ENCODE data around the gene APEX1.
A peak's percentile ranks its signal among the peaks of the same experiment; 100 is the strongest.
"Not testable (repeated sequence)": the region's sequence is repeated elsewhere in the genome, so short reads cannot be mapped to it uniquely, and the experiment has no call there.

The APEX1 gene

DNA sequence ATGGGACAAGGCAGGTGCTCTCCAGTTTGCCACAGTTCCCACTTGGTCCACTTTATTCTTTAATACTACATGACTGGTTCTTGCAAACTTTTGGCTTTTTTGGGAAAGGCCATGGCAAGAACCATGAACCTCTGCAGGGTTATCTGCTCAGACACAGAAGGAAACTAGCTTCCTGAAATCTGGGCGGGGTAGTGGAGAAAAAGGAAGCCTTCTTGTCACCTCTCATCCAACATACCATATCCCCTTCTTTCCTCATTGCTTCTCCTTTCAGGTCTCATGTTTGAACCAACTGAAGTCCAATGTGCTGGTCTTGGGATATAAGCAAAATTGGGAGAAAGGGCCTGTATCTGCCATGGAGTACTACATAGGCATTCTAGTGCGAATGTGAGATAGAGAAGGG, 13.6 kb upstream of the APEX1 start:
- POLR2A ChIA-PET: interaction anchor here (1.0 kb wide), 1 partner anchor 28 kb away, joined by 3 read pairs; the partner anchor contains the start of gene PNP
- CTCF ChIA-PET: interaction anchor here (0.8 to 3.0 kb wide), 5 partner anchors 8 to 89 kb away, joined by 3 to 13 read pairs (median 4); no protein-coding TSS in a partner anchor
- no peak for DNase-seq (ENCODE audit: extremely low spot score)
- TF ChIP-seq, protein P1, sequence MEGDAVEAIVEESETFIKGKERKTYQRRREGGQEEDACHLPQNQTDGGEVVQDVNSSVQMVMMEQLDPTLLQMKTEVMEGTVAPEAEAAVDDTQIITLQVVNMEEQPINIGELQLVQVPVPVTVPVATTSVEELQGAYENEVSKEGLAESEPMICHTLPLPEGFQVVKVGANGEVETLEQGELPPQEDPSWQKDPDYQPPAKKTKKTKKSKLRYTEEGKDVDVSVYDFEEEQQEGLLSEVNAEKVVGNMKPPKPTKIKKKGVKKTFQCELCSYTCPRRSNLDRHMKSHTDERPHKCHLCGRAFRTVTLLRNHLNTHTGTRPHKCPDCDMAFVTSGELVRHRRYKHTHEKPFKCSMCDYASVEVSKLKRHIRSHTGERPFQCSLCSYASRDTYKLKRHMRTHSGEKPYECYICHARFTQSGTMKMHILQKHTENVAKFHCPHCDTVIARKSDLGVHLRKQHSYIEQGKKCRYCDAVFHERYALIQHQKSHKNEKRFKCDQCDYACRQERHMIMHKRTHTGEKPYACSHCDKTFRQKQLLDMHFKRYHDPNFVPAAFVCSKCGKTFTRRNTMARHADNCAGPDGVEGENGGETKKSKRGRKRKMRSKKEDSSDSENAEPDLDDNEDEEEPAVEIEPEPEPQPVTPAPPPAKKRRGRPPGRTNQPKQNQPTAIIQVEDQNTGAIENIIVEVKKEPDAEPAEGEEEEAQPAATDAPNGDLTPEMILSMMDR (IDR thresholded peaks at IDR 0.05; ENCODE audit: control extremely low read depth, extremely low read depth, low read depth, missing control alignments): no peak

DNA sequence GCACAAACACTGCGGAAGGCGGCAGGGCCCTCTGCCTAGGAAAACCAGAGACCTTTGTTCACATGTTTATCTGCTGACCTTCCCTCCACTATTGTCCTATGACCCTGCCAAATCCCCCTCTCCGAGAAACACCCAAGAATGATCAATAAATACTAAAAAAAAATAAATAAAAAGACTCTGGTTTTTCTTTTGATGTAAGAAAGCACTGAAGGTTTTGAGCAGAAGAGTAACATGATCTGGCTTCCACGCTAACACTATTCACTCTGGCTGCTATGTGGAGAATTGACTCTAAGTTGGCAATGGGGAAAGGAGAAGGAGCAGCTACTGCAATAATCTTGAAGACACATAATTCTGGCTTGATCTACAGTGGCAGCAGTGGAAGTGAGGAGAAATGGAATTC, 11.4 kb upstream of the APEX1 start:
- POLR2A ChIA-PET: not testable (repeated sequence)

DNA sequence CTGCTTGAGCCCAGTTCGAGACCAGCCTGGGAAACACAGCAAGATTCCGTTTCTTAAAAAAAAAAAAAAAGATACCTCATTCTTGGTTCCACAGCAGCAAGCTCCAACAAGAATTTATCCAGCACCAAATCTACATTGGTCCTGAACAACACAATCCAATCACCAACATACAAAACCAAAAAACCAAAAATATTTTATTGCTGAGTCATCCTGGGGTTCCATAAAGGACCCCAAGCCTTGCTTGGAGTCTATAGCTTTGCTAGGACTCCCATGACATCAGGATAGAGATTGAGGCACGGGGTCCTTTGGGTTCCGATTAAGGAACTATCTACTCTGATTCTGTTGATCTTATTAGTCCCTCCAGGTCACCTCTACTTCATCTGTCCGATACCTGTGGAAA, 8.1 kb upstream of the APEX1 start:
- TF ChIP-seq, protein P1 (IDR thresholded peaks at IDR 0.05; ENCODE audit: control extremely low read depth, extremely low read depth, low read depth, missing control alignments): no peak
- no peak for DNase-seq (ENCODE audit: extremely low spot score)
- POLR2A ChIA-PET: no interaction called here
- CTCF ChIA-PET: interaction anchor here (1.8 to 1.9 kb wide), 2 partner anchors 8 to 32 kb away, joined by 5 to 7 read pairs; partner anchors contain the start of genes APEX1 and OSGEP

More for the DNA sequence above, 11.4 kb upstream of the APEX1 start:
- DNase-seq (ENCODE audit: extremely low spot score): not testable (repeated sequence)
- CTCF ChIA-PET: interaction anchor here (1.3 to 1.4 kb wide), 2 partner anchors 20 to 28 kb away, joined by 5 read pairs; no protein-coding TSS in a partner anchor

DNA sequence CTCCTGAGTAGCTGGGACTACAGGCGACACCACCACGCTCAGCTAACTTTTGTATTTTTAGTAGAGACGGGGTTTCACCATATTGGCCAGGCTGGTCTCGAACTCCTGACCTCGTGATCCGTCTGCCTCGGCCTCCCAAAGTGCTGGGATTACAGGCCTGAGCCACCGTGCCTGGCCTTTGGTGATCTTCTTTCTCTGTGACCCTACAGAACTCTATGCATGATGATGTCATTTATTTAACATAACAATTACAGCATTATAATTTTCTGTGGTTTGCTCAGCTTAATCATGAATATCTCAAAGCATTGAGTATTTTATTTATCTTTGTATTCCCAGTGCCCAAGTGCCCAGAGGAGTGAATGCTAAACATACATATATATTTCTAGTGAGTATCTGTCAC, 2.2 kb upstream of the APEX1 start:
- ChIA-PET POLR2A (interaction anchor here (1.5 kb wide), 1 partner anchor 17 kb away, joined by 8 read pairs; no protein-coding TSS in a partner anchor), CTCF (interaction anchor here (1.1 to 5.4 kb wide), 3 partner anchors 8 to 109 kb away, joined by 3 to 39 read pairs (median 3); partner anchors contain the start of gene PARP2)
- not testable (repeated sequence) for DNase-seq (ENCODE audit: extremely low spot score)

DNA sequence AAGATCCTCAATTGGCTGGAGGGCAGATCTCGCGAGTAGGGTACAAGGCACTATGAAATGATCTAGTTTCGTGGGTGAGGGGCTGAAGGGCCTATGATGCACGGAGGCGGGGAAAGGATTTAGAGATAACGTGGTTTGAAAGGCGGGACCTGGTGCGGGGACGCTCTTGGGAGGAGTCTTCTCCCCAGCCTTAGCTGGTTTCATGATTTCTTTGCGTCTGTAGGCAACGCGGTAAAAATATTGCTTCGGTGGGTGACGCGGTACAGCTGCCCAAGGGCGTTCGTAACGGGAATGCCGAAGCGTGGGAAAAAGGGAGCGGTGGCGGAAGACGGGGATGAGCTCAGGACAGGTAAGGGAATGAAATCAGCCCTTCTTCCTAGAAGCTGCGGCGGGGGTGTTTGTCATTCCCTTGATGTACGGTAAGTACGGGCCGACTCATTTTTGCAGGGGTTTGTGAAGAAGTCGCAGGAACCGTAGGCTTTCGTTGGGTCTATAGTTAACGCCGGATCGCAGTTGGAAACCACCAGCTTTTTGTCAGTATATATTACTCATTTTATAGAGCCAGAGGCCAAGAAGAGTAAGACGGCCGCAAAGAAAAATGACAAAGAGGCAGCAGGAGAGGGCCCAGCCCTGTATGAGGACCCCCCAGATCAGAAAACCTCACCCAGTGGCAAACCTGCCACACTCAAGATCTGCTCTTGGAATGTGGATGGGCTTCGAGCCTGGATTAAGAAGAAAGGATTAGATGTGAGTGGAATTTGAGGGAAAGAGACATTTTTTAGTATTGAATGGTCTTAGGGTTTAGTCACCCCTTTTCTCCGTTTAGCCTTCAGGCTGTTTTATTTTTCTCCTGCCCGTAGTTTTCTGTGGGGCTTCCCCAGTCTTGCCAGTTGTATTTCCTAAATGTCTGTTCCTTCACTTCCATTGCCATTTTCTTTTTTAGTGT, 602 bp downstream of the APEX1 start:
- TF ChIP-seq, protein P1 (IDR thresholded peaks at IDR 0.05; ENCODE audit: control extremely low read depth, extremely low read depth, low read depth, missing control alignments): no peak
- DNase-seq (ENCODE audit: extremely low spot score): peak; percentile 50
- ChIA-PET POLR2A (interaction anchor here (0.7 to 2.0 kb wide), 5 partner anchors 12 to 113 kb away, joined by 4 to 13 read pairs (median 5); partner anchors contain the start of genes PARP2, PNP and TEP1), CTCF (interaction anchor here (0.8 to 5.4 kb wide), 8 partner anchors 8 to 154 kb away, joined by 3 to 39 read pairs (median 4); no protein-coding TSS in a partner anchor)

DNA sequence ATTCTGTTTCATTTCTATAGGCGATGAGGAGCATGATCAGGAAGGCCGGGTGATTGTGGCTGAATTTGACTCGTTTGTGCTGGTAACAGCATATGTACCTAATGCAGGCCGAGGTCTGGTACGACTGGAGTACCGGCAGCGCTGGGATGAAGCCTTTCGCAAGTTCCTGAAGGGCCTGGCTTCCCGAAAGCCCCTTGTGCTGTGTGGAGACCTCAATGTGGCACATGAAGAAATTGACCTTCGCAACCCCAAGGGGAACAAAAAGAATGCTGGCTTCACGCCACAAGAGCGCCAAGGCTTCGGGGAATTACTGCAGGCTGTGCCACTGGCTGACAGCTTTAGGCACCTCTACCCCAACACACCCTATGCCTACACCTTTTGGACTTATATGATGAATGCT, 1.9 kb downstream of the APEX1 start:
- ChIA-PET POLR2A (no interaction called here), CTCF (interaction anchor here (1.1 to 5.4 kb wide), 3 partner anchors 24 to 129 kb away, joined by 3 to 39 read pairs (median 4); no protein-coding TSS in a partner anchor)
- no peak for DNase-seq (ENCODE audit: extremely low spot score)
- TF ChIP-seq, protein P1 (IDR thresholded peaks at IDR 0.05; ENCODE audit: control extremely low read depth, extremely low read depth, low read depth, missing control alignments): no peak

DNA sequence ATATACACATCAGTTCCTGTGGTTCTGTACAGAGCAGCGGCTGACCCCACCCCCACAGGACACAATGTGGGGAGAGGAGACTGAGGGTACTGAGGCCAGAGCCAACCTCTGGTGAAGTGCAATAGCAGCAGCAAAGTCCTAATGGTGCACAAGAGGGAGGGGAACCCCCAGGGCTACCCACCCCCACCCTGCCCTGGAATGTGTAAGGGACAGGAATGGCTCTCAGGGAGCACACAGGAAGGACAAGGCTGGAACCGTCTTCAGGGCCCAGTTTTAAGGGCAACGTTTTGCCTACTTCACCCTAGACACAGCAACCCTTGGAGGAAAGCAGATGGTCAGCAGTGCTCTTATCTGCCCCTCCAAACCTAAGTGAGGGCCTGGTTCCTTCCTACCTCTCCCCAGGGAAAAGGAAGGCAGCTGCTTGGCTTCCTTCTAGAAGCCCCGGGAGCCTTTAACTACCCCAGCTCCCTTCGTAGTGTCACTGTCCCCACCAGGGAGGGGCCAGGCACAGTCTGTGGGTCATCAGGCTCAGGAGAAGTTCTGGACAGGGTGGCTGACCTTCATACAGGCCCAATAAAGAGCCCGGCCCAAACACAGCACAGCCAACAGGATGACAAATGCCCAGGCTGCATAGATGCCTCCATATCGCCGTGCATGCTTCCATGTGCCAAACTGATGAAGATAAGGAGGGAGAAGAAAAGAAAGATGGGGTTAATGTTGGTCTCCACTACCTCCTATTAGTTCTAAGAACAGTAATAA, 3.2 kb downstream of the APEX1 start:
- no peak for DNase-seq (ENCODE audit: extremely low spot score)
- TF ChIP-seq, protein P1 (IDR thresholded peaks at IDR 0.05; ENCODE audit: control extremely low read depth, extremely low read depth, low read depth, missing control alignments): no peak
- POLR2A ChIA-PET: no interaction called here
- CTCF ChIA-PET: interaction anchor here (1.9 kb wide), 1 partner anchor 42 kb away, joined by 5 read pairs; no protein-coding TSS in a partner anchor
